A549 (cell line): Measurements from ENCODE around the gene PREX1. TPM values are rescaled to one million over a fixed set of nuclear protein-coding genes. Genes with fewer than 3 reads are reported as not detected.

Experiments
- ATAC-seq, 2 experiments: fragments of 200-7000 bp in 1 of 2; fragments of >200 bp in 1 of 2; cut with Nextera tagmentation in 1 of 2; cut with Tn5 transposase in 1 of 2; 3 replicates each; pipeline versions ENCODE4 v1.8.0 to v1.9.1; 2018 to 2020; ENCODE audit warnings: mild to moderate bottlenecking in 1 of 2, moderate library complexity in 1 of 2
- CTCF ChIA-PET: fragments of 300-600 bp; sonication (Branson Sonifier 250); formaldehyde crosslinking; extraction: SDS; loops from one replicate; lab custom pipeline; 2021; ENCODE audit warnings: antibody characterized with exemption, inconsistent platforms; lab: Yijun Ruan, JAX
- POLR2A ChIA-PET: fragments of 350-600 bp; formaldehyde crosslinking; extraction: SDS; loops from one replicate; lab custom pipeline; 2021; ENCODE audit warnings: antibody characterized with exemption, inconsistent platforms; lab: Yijun Ruan, JAX
- DNase-seq, 2 experiments: peaks; one replicate each; pipeline versions ENCODE4 v3.0.0 to v3.0.0-alpha.2; 2011 to 2016; ENCODE audit warnings: low read depth in 1 of 2, low spot score in 1 of 2
- FAIRE-seq: peaks from 2 replicates; lab custom pipeline; 2011; peaks lifted over from hg19 to GRCh38; lab: Jason Lieb, UNC
- H3K27ac ChIP-seq, 2 experiments: fragments of >200 bp; sonication (Bioruptor Twin); formaldehyde crosslinking; 3 replicates each; pipeline ENCODE4 v1.5.1; 2016 to 2017
- H3K4me1 ChIP-seq: fragments of >200 bp; sonication (Bioruptor Twin); formaldehyde crosslinking; 3 replicates; pipeline ENCODE4 v1.6.1; 2016
- H3K4me2 ChIP-seq: fragments of >200 bp; sonication (Bioruptor Twin); formaldehyde crosslinking; 3 replicates; pipeline ENCODE4 v1.6.1; 2016
- H3K4me3 ChIP-seq: fragments of >200 bp; sonication (Bioruptor Twin); formaldehyde crosslinking; 3 replicates; pipeline ENCODE4 v1.5.1; 2016
- H3K9me3 ChIP-seq: fragments of >200 bp; sonication (Bioruptor Twin); formaldehyde crosslinking; 3 replicates; pipeline ENCODE4 v1.6.1; 2016
- ATOH8 ChIP-seq: fragments of 250-450 bp; sonication (Bioruptor Pico); IDR thresholded peaks from 2 replicates; pipeline ENCODE4 v1.5.0; 2020; ENCODE audit warnings: low read depth, mild to moderate bottlenecking, moderate library complexity
- BCL3 ChIP-seq: fragments of >200 bp; sonication (Bioruptor Twin); formaldehyde crosslinking; IDR thresholded peaks from 3 replicates; pipeline ENCODE4 v1.6.1; 2016
- BHLHE40 ChIP-seq: IDR thresholded peaks from 2 replicates; pipeline ENCODE4 v1.6.1; 2012; ENCODE audit warnings: low read depth, low read length, inconsistent platforms
- CBX2 ChIP-seq: fragments of 200-600 bp; sonication (generic); IDR thresholded peaks from 2 replicates; pipeline ENCODE4 v1.6.1; 2016; ENCODE audit warnings: low read depth, mild to moderate bottlenecking, borderline replicate concordance
- CBX8 ChIP-seq: fragments of 200-600 bp; sonication (generic); IDR thresholded peaks from 2 replicates; pipeline ENCODE4 v1.6.1; 2016
- CEBPB ChIP-seq, 2 experiments: fragments of >200 bp in 1 of 2; sonication (Bioruptor Twin) in 1 of 2; formaldehyde crosslinking in 1 of 2; IDR thresholded peaks; 2 replicates each; pipeline ENCODE4 v1.6.1; 2012 to 2016
- EHF ChIP-seq: fragments of 250-450 bp; sonication (Bioruptor Pico); IDR thresholded peaks from 2 replicates; pipeline ENCODE4 v1.5.0; 2020; ENCODE audit warnings: mild to moderate bottlenecking
- ELK1 ChIP-seq: fragments of 150-350 bp; IDR thresholded peaks from 2 replicates; pipeline ENCODE4 v1.6.1; 2014; ENCODE audit warnings: low read depth, mild to moderate bottlenecking, low read length
- FOSL2 ChIP-seq, 2 experiments: fragments of 450-650 bp in 1 of 2; fragments of >200 bp in 1 of 2; sonication (Bioruptor Twin) in 1 of 2; formaldehyde crosslinking; IDR thresholded peaks; 2 replicates each; pipeline versions ENCODE4 v1.5.0 to v1.6.1; 2016 to 2020; ENCODE audit warnings: mild to moderate bottlenecking in 1 of 2, moderate library complexity in 1 of 2
- GATA3 ChIP-seq: IDR thresholded peaks from 2 replicates; pipeline ENCODE4 v1.6.1; 2012; ENCODE audit warnings: borderline replicate concordance
- HDAC2 ChIP-seq: fragments of 200-600 bp; sonication (generic); IDR thresholded peaks from 2 replicates; pipeline ENCODE4 v1.6.1; 2016
- HEYL ChIP-seq: fragments of 250-450 bp; sonication (Bioruptor Pico); IDR thresholded peaks from 2 replicates; pipeline ENCODE4 v1.8.0; 2021; ENCODE audit warnings: mild to moderate bottlenecking, moderate library complexity
- HMGXB4 ChIP-seq: fragments of 250-450 bp; sonication (Bioruptor Pico); IDR thresholded peaks from 2 replicates; pipeline ENCODE4 v1.5.0; 2021; ENCODE audit warnings: mild to moderate bottlenecking, moderate library complexity, borderline replicate concordance
- HOXB13 ChIP-seq: fragments of 250-450 bp; sonication (Bioruptor Pico); IDR thresholded peaks from 2 replicates; pipeline ENCODE4 v1.5.0; 2020; ENCODE audit warnings: low read depth, mild to moderate bottlenecking, moderate library complexity
- KDM1A ChIP-seq: fragments of 200-600 bp; sonication (generic); IDR thresholded peaks from 2 replicates; pipeline ENCODE4 v1.6.1; 2016; ENCODE audit warnings: low read depth, mild to moderate bottlenecking
- KDM5A ChIP-seq: fragments of 200-600 bp; sonication (generic); IDR thresholded peaks from 2 replicates; pipeline ENCODE4 v1.6.1; 2016; ENCODE audit warnings: antibody characterized with exemption, mild to moderate bottlenecking
- MAX ChIP-seq: IDR thresholded peaks from 2 replicates; pipeline ENCODE4 v1.6.1; 2012
- NFE2L2 ChIP-seq: fragments of 150-350 bp; conservative IDR thresholded peaks from 2 replicates; pipeline ENCODE4 v1.6.1; 2014; ENCODE audit warnings: low read length
- PBX3 ChIP-seq: IDR thresholded peaks from 2 replicates; pipeline ENCODE4 v1.6.1; 2012
- POLR2A ChIP-seq: IDR thresholded peaks from 2 replicates; pipeline ENCODE4 v1.6.1; 2012; ENCODE audit warnings: mild to moderate bottlenecking, low read length
- POLR2AphosphoS2 ChIP-seq: conservative IDR thresholded peaks from 2 replicates; pipeline ENCODE4 v1.6.1; 2012; ENCODE audit warnings: low read length, improper control_type of control experiment, inconsistent platforms
- RCOR1 ChIP-seq: fragments of 150-350 bp; IDR thresholded peaks from 2 replicates; pipeline ENCODE4 v1.6.1; 2014; ENCODE audit warnings: antibody characterized with exemption, low read length, low read depth
- RFX5 ChIP-seq: fragments of 450-650 bp; IDR thresholded peaks from 2 replicates; pipeline ENCODE4 v1.7.1; 2014; ENCODE audit warnings: antibody characterized with exemption, mild to moderate bottlenecking, moderate library complexity
- RNF2 ChIP-seq: fragments of 200-600 bp; sonication (generic); IDR thresholded peaks from 2 replicates; pipeline ENCODE4 v1.6.1; 2016; ENCODE audit warnings: low read depth, mild to moderate bottlenecking, antibody characterized with exemption, moderate library complexity, borderline replicate concordance
- TFCP2L1 ChIP-seq: fragments of 250-450 bp; sonication (Bioruptor Pico); IDR thresholded peaks from 2 replicates; pipeline ENCODE4 v1.5.0; 2021; ENCODE audit warnings: mild to moderate bottlenecking
- ZNF302 ChIP-seq: fragments of 250-450 bp; sonication (Bioruptor Pico); IDR thresholded peaks from 2 replicates; pipeline ENCODE4 v1.9.0; 2021; ENCODE audit warnings: inconsistent platforms, mild to moderate bottlenecking, moderate library complexity
- WGBS: methylation state at CpG from one replicate; pipeline ENCODE4 v1.1.6; 2017; ENCODE audit errors: missing lambda C conversion rate; 5-methylcytosine and 5-hydroxymethylcytosine counted together
- polyA plus RNA-seq, 4 experiments: library from polyadenylated mRNA; depleted of rRNA in 3 of 4; stranded (reverse); fragments of >200 nt; fragmentation: RNase III in 1 of 4; extraction: RNeasy Plus Mini Kit Qiagen cat#74134 plus additional on column Dnase treatment in 1 of 4; gene quantifications; 2 replicates in 3 of 4; 3 replicates in 1 of 4; pipeline ENCODE4 v1.2.3, GENCODE V29; 2011 to 2017

Gene PREX1
- polyA plus RNA-seq, 2 of the 4 experiments (the other 2 are of a cell fraction) = 3.6 to 4.2 TPM

- TF ChIP-seq PBX3 (no peak), BCL3 (no peak), RCOR1 (no peak), FOSL2 (IDR thresholded peaks at IDR 0.05) (no peak), FOSL2 (CRISPR knock-in tag; IDR thresholded peaks at IDR 0.05) (no peak), POLR2AphosphoS2 (no peak), GATA3 (no peak), BHLHE40 (no peak), CBX8 (no peak)
These were observed 232.1 kb downstream of the PREX1 start (continued) for GRCh38 chr20:48595495-48596333.

- DNase-seq = no peak
- ChIA-PET CTCF (interaction anchor here (0.6 to 1.2 kb wide), 4 partner anchors 26 to 931 kb away, joined by 3 to 4 read pairs (median 4); no protein-coding TSS in a partner anchor), POLR2A (no interaction called here)
- no peaks in the 10 kb centered on the region for H3K9me3 ChIP-seq
- no peak for ATAC-seq
- H3K27ac ChIP-seq = no peak overlapping the region
- 12% methylated on average over 3 of the region's 3 CpGs for WGBS
- H3K4me3 ChIP-seq = no peak overlapping the region
- no peak overlapping the region for H3K4me2 ChIP-seq
- H3K4me1 ChIP-seq = no peaks in the 10 kb centered on the region
- TF ChIP-seq ELK1 = no peak
- FAIRE-seq = no peak
These were observed 233.3 kb downstream of the PREX1 start for GRCh38 chr20:48594533-48594932.

GRCh38 chr20:48592107-48592940 lies 235.5 kb downstream of the PREX1 start:
- WGBS = 58% methylated on average over 8 of the region's 8 CpGs
- TF ChIP-seq GATA3 = no peak
- TF ChIP-seq TFCP2L1 = no peak
- no peak for TF ChIP-seq CBX2
- no peak for TF ChIP-seq RFX5
- no peak for TF ChIP-seq HDAC2
- no peak for TF ChIP-seq HEYL (CRISPR knock-in tag)
- no peak for TF ChIP-seq CEBPB (IDR thresholded peaks at IDR 0.05)
- TF ChIP-seq FOSL2 (IDR thresholded peaks at IDR 0.05) = no peak
- no peak for TF ChIP-seq FOSL2 (CRISPR knock-in tag; IDR thresholded peaks at IDR 0.05)
- TF ChIP-seq HMGXB4 = no peak
- TF ChIP-seq POLR2A = no peak
- TF ChIP-seq RCOR1 = no peak
- TF ChIP-seq KDM1A = no peak
- TF ChIP-seq ZNF302 (CRISPR knock-in tag) = no peak
- TF ChIP-seq KDM5A = no peak
- no peak for TF ChIP-seq MAX
- no peak for TF ChIP-seq ATOH8 (CRISPR knock-in tag)
- no peak for TF ChIP-seq HOXB13 (CRISPR knock-in tag)
- no peak for TF ChIP-seq NFE2L2
- no peak for TF ChIP-seq EHF (CRISPR knock-in tag)
- TF ChIP-seq RNF2 = no peak
- no peaks in the 10 kb centered on the region for H3K4me1 ChIP-seq
- CTCF ChIA-PET = interaction anchor here (0.5 to 1.0 kb wide), 2 partner anchors 63 to 809 kb away, joined by 3 read pairs; no protein-coding TSS in a partner anchor
- POLR2A ChIA-PET = no interaction called here
- ATAC-seq (no peak), DNase-seq (no peak), FAIRE-seq (no peak)
- H3K9me3 ChIP-seq = no peaks in the 10 kb centered on the region
- H3K4me2 ChIP-seq = no peak overlapping the region
- no peak overlapping the region for H3K27ac ChIP-seq
- no peak overlapping the region for H3K4me3 ChIP-seq
